Breast epithelium (tissue), 3 donors: Measurements from ENCODE around the gene PSMB4.

Experiments
- CTCF ChIP-seq, 3 donors: fragments of 450-650 bp; IDR thresholded peaks; one replicate each; pipeline ENCODE4 v1.5.1; 2016 to 2017; ENCODE audit warnings: antibody characterized with exemption in 3 of 3, mild to moderate bottlenecking in 3 of 3, moderate library complexity in 3 of 3
- POLR2A ChIP-seq: fragments of 450-650 bp; IDR thresholded peaks from one replicate; pipeline ENCODE4 v1.6.1; 2016; ENCODE audit warnings: antibody characterized with exemption, mild to moderate bottlenecking, moderate library complexity
- POLR2AphosphoS5 ChIP-seq, 3 donors: sonication (generic); formaldehyde crosslinking; IDR thresholded peaks; one replicate each; pipeline ENCODE4 v1.6.1; 2017; ENCODE audit warnings: antibody characterized with exemption in 3 of 3

- TF ChIP-seq POLR2A (no peak), CTCF (IDR thresholded peaks at IDR 0.05) (no peak), POLR2AphosphoS5 (IDR thresholded peaks at IDR 0.05) (no peak)
Measured at GRCh38 chr1:151393583-151393982, 5.8 kb upstream of the PSMB4 start.
